MM.1S (cell line): ENCODE results near the gene SLC7A1.

Experiments used
- EZH2 ChIP-seq: fragments of 300-600 bp; sonication (generic); optimal IDR thresholded peaks from 2 replicates; pipeline ENCODE3; 2017; ENCODE audit warnings: low read depth, mild to moderate bottlenecking, antibody characterized with exemption, low read length, mixed read lengths
- EZH2phosphoT487 ChIP-seq: fragments of 300-600 bp; sonication (generic); IDR thresholded peaks from 2 replicates; pipeline ENCODE4 v1.6.1; 2018; ENCODE audit warnings: antibody characterized with exemption, low read length

DNA sequence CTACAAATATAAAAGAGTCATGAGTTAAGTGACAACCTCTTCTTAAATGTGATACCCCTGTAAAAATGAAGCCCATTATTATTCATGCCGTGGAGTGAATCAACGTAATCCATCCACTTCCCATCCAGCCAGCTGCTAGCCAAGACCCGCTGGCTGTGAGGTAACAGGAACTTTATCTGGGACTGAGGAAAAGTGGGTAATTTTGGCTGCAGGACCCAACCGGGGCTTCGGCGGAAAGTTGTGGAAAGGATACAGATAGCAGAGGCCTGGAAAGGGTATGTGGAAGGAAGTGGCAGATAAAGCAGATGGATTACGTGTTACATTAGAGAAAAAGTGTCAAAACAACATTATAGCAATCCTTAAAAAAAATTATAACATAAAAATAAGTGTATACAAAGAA, 48.3 kb downstream of the SLC7A1 start:
- TF ChIP-seq EZH2: no peak
- TF ChIP-seq EZH2phosphoT487: no peak
